Epithelial cell of proximal tubule (primary cell): ENCODE measurements around the gene GRM7. TPM values are rescaled to one million over a fixed set of nuclear protein-coding genes. Genes with fewer than 3 reads are reported as not detected.

ENCODE experiments used
- DNase-seq: peaks from one replicate; pipeline ENCODE4 v3.0.0-alpha.2; 2011; ENCODE audit warnings: low read depth
- H3K4me3 ChIP-seq: 2 replicates; pipeline ENCODE4 v1.5.1; 2011; ENCODE audit warnings: low read depth, mild to moderate bottlenecking, low read length
- total RNA-seq: library from RNA; depleted of rRNA; stranded (reverse); fragments of >200 nt; gene quantifications from 2 replicates; pipeline ENCODE4 v1.2.3, GENCODE V29; 2015
- TF ChIP-seq, protein P1 (sequence below): conservative IDR thresholded peaks from 2 replicates; pipeline ENCODE4 v1.5.1; 2012; ENCODE audit warnings: low read depth, mild to moderate bottlenecking, low read length

The GRM7 gene
- total RNA-seq, 1 donor from 2014 or later = not detected

DNA sequence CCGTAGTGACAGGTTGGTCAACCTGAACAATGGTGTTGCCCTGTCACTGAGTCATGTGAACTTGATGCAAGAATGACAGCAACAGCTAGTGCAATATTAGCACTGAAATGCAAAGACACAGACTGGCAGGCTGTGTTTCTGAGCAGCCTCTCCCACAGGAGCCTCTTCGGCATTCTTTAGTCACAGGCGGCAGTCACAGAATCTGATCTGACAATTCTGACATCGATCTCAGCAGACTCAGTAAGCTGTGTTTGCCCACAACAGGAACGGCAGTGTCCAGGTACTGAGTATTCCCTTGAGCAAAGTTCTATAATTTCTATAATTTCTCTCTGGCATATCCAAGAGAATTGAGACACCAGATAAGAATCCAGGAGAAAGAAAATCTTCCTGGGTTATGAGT, 776.8 kb downstream of the GRM7 start:
- no peak overlapping the region for H3K4me3 ChIP-seq
- no peak for DNase-seq
- TF ChIP-seq, protein P1, sequence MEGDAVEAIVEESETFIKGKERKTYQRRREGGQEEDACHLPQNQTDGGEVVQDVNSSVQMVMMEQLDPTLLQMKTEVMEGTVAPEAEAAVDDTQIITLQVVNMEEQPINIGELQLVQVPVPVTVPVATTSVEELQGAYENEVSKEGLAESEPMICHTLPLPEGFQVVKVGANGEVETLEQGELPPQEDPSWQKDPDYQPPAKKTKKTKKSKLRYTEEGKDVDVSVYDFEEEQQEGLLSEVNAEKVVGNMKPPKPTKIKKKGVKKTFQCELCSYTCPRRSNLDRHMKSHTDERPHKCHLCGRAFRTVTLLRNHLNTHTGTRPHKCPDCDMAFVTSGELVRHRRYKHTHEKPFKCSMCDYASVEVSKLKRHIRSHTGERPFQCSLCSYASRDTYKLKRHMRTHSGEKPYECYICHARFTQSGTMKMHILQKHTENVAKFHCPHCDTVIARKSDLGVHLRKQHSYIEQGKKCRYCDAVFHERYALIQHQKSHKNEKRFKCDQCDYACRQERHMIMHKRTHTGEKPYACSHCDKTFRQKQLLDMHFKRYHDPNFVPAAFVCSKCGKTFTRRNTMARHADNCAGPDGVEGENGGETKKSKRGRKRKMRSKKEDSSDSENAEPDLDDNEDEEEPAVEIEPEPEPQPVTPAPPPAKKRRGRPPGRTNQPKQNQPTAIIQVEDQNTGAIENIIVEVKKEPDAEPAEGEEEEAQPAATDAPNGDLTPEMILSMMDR = no peak

DNA sequence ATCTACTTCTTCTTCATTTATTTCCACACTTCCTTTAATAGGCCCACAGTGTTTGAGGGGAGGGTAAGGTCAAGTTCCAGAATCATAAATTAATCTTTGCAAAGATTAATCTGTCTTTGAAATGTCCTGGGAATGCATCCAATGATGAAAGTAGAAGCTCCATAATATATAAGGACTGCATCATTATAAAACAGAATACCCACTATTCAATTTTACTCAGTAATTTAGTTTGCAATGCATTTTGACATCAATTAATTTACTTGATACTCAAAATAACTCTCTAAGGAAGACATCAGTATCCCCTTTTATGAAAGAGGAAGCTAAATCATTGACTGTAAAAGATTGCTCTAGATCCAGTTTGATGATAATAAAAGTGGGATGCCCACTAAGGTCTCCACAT, 777.2 kb downstream of the GRM7 start:
- TF ChIP-seq, protein P1 = no peak
- DNase-seq = no peak
- no peak overlapping the region for H3K4me3 ChIP-seq

DNA sequence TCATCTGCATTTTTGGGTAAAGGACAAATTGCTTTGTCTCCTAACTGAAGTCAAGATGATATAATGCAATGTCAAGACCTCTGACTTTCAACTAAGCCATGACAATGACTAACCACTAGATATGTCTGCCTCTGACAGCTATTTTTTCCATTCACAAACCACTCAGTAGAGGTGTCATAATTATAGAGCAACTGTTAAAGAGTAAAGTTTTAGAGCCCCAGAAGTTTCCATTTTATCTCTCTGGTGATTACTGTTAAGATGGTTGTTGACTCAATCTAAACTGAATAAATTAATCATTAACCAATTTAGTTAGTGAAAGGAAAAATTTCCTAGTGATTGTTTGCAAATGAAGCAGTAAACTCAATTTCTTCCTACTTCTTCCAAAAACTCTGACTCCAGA, 779.9 kb downstream of the GRM7 start:
- H3K4me3 ChIP-seq = no peak overlapping the region
- TF ChIP-seq, protein P1 = no peak
- peak; percentile 33 for DNase-seq

DNA sequence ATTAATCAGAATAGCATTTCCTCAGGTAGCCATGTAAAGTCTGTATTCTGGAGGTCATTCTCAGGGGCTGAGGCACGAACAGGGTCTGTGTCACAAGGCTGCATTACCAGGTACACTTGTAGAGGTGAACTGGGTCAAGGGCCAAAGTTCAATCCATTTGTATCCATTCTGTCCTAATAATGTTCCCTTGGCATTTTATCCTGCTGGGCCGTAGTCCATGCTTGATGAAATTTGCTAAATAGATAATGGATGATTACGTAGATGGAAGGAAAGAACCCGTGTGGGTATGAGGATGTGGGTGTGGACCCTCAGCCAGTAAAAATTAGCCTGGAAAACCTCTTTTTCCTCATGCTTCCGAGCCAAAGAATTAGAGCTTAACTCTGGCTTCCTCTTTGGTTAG, 785.9 kb downstream of the GRM7 start:
- TF ChIP-seq, protein P1 = no peak
- H3K4me3 ChIP-seq = no peak overlapping the region
- no peak for DNase-seq

DNA sequence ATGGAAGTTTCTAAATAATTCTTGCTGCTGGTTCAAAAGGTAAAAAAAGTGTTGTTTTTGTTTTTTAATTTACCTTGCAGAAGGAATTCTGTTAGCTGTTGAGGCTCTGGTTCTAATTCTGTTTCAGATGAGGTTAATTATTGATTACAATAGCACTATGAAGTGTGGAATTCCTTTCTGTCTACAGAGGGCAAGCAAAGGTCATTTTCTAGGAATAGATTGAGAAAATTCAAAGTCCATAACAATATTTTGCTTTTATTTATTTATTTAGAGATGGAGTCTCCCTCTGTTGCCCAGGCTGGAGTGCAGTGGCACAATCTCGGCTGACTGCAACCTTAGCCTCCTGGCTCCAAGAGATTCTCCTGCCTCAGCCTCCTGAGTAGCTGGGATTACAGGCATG, 789.6 kb downstream of the GRM7 start:
- TF ChIP-seq, protein P1 = no peak
- DNase-seq = no peak
- H3K4me3 ChIP-seq = no peak overlapping the region

DNA sequence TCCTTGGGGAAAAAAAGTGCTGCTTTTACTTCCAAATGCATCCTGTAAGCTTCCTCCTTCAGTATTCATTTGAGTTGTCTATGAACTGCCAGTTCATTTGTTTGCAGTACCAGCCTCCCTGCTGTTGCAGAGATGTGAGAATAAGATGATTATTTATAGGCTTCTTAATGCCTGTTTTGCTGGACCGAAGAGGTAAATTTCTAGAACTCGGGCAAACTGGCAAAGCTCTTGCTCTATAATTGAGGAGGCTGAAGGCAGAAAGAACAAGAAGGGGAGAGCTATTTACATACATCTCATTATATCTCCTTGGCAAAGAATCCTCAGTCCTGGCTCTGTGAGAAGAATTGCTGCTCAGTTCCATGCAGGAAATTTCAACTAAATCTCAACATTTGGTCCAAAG, 790.4 kb downstream of the GRM7 start:
- TF ChIP-seq, protein P1 = no peak

DNA sequence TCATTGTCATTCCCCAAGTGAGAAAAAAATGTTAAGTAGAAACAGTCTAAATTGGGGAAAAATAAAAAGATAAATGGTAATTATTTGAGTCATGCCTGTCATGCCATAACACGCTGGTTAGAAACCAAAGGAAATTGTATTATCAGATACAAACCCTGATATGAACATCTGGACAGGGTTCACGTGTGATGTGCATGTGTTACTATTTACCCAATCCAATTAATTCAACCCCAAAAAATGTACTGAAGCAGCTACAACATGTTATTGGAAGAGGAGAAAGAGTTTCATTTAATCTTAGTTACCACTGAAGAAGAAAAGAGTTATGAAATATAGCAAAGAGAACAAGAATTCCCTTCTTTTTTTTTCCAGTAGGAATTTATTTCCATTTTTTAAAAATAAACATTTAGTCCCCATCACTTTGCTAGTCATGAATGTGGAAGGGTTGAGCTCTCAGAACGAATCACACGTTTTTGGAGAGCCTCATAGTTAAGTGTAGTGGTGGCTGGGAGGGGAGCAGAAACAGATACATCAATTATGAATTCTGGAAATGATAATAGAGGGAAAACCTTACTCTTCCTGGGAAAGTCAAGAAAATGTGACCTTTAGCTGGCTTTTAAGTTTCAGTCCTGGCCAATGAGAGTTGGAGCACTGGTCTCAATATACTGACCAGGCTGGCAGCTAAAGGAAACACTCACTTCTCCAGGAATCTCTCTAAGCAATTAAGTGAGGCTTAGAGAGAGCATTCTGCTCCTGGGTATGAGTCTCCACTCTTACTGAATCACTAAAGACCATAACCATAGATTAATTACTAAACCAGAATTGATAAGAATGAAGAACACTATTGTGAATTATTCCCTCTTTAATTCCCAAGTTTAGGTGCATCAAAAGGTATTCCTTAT, 796.5 kb downstream of the GRM7 start:
- TF ChIP-seq, protein P1 = no peak
- H3K4me3 ChIP-seq = no peak overlapping the region
- no peak for DNase-seq

More for the DNA sequence above, 790.4 kb downstream of the GRM7 start:
- no peak for DNase-seq
- H3K4me3 ChIP-seq = no peak overlapping the region
